WTC11 (cell line): ENCODE data around the gene DGKZ. TPM values are rescaled to one million over a fixed set of nuclear protein-coding genes. Genes with fewer than 3 reads are reported as not detected.

Experiments used
- ATAC-seq: fragments of 200-7000 bp; cut with Tn5 transposase; 2 replicates; pipeline ENCODE4 v1.10.0; 2021; ENCODE audit warnings: mild to moderate bottlenecking, moderate library complexity
- CTCF ChIA-PET: fragments of 300-600 bp; sonication (Branson Sonifier 250); formaldehyde crosslinking; loops from one replicate; lab custom pipeline; 2021; ENCODE audit warnings: antibody characterized with exemption; lab: Charles Lee
- POLR2A ChIA-PET: fragments of 350-600 bp; sonication (Branson Sonifier 250); formaldehyde crosslinking; loops from one replicate; lab custom pipeline; 2021; ENCODE audit warnings: antibody characterized with exemption; lab: Charles Lee
- DNase-seq: peaks from one replicate; pipeline ENCODE4 v3.0.0; 2021; ENCODE audit warnings: low spot score
- H3K27ac Mint-ChIP-seq: 2 replicates; pipeline ENCODE4 v1.8.0; 2021; ENCODE audit warnings: mixed read lengths
- H3K27me3 Mint-ChIP-seq: 2 replicates; pipeline ENCODE4 v1.8.0; 2021; ENCODE audit warnings: low read depth, mild to moderate bottlenecking, moderate library complexity, mixed read lengths
- H3K36me3 Mint-ChIP-seq: 2 replicates; pipeline ENCODE4 v1.8.0; 2021; ENCODE audit warnings: mixed read lengths
- H3K4me1 Mint-ChIP-seq: 2 replicates; pipeline ENCODE4 v1.8.0; 2022; ENCODE audit warnings: mixed read lengths
- H3K4me3 Mint-ChIP-seq: 2 replicates; pipeline ENCODE4 v1.8.0; 2021; ENCODE audit warnings: mild to moderate bottlenecking, moderate library complexity, mixed read lengths
- H3K9me3 Mint-ChIP-seq: 2 replicates; pipeline ENCODE4 v1.8.0; 2021; ENCODE audit warnings: mixed read lengths
- ELF4 ChIP-seq: sonication (generic); formaldehyde crosslinking; IDR thresholded peaks from 2 replicates; pipeline ENCODE4 v1.8.1; 2022; ENCODE audit warnings: low read depth, mild to moderate bottlenecking, moderate library complexity, missing genetic modification reagents
- EMX1 ChIP-seq: fragments of 250-450 bp; sonication (Bioruptor Pico); IDR thresholded peaks from 2 replicates; pipeline ENCODE4 v1.8.0; 2021; ENCODE audit warnings: mild to moderate bottlenecking
- GTF2I ChIP-seq: fragments of 250-450 bp; sonication (Bioruptor Pico); conservative IDR thresholded peaks from 2 replicates; pipeline ENCODE4 v1.4.0; 2021; ENCODE audit warnings: mild to moderate bottlenecking
- HMGA2 ChIP-seq: fragments of 250-450 bp; sonication (Bioruptor Pico); IDR thresholded peaks from 2 replicates; pipeline ENCODE4 v1.4.0; 2021; ENCODE audit warnings: mild to moderate bottlenecking, moderate library complexity
- HMGXB4 ChIP-seq: sonication (generic); formaldehyde crosslinking; IDR thresholded peaks from 2 replicates; pipeline ENCODE4 v1.8.1; 2023; ENCODE audit warnings: mild to moderate bottlenecking, moderate library complexity, missing genetic modification reagents
- NFYB ChIP-seq: sonication (generic); formaldehyde crosslinking; conservative IDR thresholded peaks from 2 replicates; pipeline ENCODE4 v1.8.0; 2022; ENCODE audit warnings: low read depth, missing genetic modification reagents
- RORB ChIP-seq: fragments of 250-450 bp; sonication (Bioruptor Pico); IDR thresholded peaks from 2 replicates; pipeline ENCODE4 v1.9.0; 2021; ENCODE audit warnings: mild to moderate bottlenecking
- SMAD3 ChIP-seq: sonication (generic); formaldehyde crosslinking; IDR thresholded peaks from 2 replicates; pipeline ENCODE4 v1.8.0; 2022; ENCODE audit warnings: missing genetic modification reagents, mild to moderate bottlenecking, borderline replicate concordance
- SMAD4 ChIP-seq: sonication (generic); formaldehyde crosslinking; IDR thresholded peaks from 2 replicates; pipeline ENCODE4 v1.8.0; 2022; ENCODE audit warnings: mild to moderate bottlenecking, missing genetic modification reagents
- TCF7 ChIP-seq: sonication (generic); formaldehyde crosslinking; IDR thresholded peaks from 2 replicates; pipeline ENCODE4 v1.8.0; 2022; ENCODE audit warnings: mild to moderate bottlenecking, low read depth, missing genetic modification reagents, moderate library complexity
- ZBTB21 ChIP-seq: sonication (generic); formaldehyde crosslinking; IDR thresholded peaks from 2 replicates; pipeline ENCODE4 v1.8.1; 2023; ENCODE audit warnings: mild to moderate bottlenecking, missing genetic modification reagents, borderline replicate concordance
- ZNF317 ChIP-seq: sonication (generic); formaldehyde crosslinking; IDR thresholded peaks from 2 replicates; pipeline ENCODE4 v1.8.1; 2023; ENCODE audit warnings: low read depth, mild to moderate bottlenecking, moderate library complexity, missing genetic modification reagents, borderline replicate concordance
- total RNA-seq: library from RNA; stranded (reverse); gene quantifications from 3 replicates; pipeline ENCODE4 v1.2.3, GENCODE V29; 2021
- TF ChIP-seq, protein P1 (sequence below): sonication (generic); formaldehyde crosslinking; IDR thresholded peaks from 2 replicates; pipeline ENCODE4 v1.8.0; 2022; ENCODE audit warnings: missing genetic modification reagents
- TF ChIP-seq, protein P2 (sequence below): sonication (generic); formaldehyde crosslinking; IDR thresholded peaks from 2 replicates; pipeline ENCODE4 v1.8.1; 2023; ENCODE audit warnings: mild to moderate bottlenecking, missing genetic modification reagents
- TF ChIP-seq, protein P3 (sequence below): fragments of 250-450 bp; sonication (Bioruptor Pico); conservative IDR thresholded peaks from 2 replicates; pipeline ENCODE4 v1.9.0; 2021; ENCODE audit warnings: mild to moderate bottlenecking
- TF ChIP-seq, protein P4 (sequence below): sonication (generic); formaldehyde crosslinking; IDR thresholded peaks from 2 replicates; pipeline ENCODE4 v1.8.0; 2023; ENCODE audit warnings: missing genetic modification reagents, mild to moderate bottlenecking, borderline replicate concordance

Gene DGKZ
- total RNA-seq, 1 experiment from 2014 or later: 139 TPM

GRCh38 chr11:46298699-46299433, 48.4 kb upstream of the DGKZ start (continued):
- TF ChIP-seq, protein P1, sequence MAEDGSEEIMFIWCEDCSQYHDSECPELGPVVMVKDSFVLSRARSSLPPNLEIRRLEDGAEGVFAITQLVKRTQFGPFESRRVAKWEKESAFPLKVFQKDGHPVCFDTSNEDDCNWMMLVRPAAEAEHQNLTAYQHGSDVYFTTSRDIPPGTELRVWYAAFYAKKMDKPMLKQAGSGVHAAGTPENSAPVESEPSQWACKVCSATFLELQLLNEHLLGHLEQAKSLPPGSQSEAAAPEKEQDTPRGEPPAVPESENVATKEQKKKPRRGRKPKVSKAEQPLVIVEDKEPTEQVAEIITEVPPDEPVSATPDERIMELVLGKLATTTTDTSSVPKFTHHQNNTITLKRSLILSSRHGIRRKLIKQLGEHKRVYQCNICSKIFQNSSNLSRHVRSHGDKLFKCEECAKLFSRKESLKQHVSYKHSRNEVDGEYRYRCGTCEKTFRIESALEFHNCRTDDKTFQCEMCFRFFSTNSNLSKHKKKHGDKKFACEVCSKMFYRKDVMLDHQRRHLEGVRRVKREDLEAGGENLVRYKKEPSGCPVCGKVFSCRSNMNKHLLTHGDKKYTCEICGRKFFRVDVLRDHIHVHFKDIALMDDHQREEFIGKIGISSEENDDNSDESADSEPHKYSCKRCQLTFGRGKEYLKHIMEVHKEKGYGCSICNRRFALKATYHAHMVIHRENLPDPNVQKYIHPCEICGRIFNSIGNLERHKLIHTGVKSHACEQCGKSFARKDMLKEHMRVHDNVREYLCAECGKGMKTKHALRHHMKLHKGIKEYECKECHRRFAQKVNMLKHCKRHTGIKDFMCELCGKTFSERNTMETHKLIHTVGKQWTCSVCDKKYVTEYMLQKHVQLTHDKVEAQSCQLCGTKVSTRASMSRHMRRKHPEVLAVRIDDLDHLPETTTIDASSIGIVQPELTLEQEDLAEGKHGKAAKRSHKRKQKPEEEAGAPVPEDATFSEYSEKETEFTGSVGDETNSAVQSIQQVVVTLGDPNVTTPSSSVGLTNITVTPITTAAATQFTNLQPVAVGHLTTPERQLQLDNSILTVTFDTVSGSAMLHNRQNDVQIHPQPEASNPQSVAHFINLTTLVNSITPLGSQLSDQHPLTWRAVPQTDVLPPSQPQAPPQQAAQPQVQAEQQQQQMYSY (CRISPR knock-in tag): no peak
- TF ChIP-seq SMAD4 (CRISPR knock-in tag) (no peak), ZNF317 (CRISPR knock-in tag) (no peak), TCF7 (CRISPR knock-in tag) (no peak), ELF4 (no peak), HMGA2 (CRISPR knock-in tag) (no peak), RORB (no peak), SMAD3 (no peak)
- TF ChIP-seq, protein P2, sequence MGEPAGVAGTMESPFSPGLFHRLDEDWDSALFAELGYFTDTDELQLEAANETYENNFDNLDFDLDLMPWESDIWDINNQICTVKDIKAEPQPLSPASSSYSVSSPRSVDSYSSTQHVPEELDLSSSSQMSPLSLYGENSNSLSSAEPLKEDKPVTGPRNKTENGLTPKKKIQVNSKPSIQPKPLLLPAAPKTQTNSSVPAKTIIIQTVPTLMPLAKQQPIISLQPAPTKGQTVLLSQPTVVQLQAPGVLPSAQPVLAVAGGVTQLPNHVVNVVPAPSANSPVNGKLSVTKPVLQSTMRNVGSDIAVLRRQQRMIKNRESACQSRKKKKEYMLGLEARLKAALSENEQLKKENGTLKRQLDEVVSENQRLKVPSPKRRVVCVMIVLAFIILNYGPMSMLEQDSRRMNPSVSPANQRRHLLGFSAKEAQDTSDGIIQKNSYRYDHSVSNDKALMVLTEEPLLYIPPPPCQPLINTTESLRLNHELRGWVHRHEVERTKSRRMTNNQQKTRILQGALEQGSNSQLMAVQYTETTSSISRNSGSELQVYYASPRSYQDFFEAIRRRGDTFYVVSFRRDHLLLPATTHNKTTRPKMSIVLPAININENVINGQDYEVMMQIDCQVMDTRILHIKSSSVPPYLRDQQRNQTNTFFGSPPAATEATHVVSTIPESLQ (CRISPR knock-in tag): no peak
- TF ChIP-seq, protein P3, sequence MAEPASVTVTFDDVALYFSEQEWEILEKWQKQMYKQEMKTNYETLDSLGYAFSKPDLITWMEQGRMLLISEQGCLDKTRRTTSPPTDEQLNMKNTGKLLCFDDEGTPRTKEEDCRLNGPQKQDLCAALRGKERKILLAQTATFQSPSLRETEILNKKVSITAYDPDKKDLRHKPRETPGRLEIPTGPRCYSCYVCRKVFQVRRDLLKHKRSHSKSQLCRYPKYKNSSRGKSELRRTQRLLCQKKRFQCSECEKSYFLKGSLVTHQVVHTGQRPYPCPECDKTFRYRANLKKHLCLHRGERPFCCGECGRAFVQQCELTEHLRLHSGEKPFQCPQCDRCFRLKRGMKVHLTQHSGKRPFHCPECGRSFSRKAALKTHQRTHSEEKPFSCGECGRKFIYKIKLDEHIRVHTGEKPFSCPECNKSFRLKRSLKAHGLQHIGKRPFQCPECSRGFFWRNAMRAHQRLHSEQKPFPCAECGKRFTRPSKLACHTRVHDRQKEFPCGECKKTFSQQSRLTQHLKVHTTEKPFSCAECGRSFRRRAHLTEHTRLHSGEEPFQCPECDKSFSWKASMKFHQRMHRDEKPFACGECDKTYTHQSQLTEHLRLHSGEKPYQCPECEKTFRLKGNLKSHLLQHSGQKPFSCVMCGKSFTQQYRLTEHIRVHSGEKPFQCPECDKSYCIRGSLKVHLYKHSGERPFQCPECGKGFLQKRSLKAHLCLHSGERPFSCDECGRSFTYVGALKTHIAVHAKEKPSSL: no peak

DNA sequence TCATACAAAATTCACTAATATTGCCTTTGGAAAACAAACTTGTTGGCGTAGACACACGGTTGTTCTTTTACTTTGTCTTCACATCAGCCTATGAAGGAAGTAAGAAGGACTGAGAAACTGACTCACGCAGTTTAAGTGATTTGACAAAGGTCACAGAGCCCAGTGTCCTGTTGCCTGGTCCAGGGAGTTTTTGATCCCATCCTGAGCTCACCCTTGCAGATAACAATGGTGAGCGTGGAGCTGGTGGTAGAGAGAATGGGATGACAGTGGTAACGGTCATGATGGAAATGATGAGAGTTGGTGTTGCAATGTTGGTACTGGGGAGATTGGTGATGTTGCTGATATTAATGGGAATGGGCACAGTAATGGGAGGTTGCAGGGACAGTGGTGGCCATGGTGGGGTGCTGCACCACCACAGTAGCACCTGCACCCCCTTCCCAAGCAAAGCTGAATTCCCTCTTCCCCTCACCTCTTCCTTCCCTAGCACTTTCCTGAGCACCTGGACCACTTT, 47.8 kb upstream of the DGKZ start:
- Mint-ChIP-seq H3K4me3 (no peak overlapping the region), H3K36me3 (0 out of 2 replicates have a peak, but pooled peaks cover 2% of the 10 kb centered on the region), H3K27ac (no peak overlapping the region), H3K4me1 (peaks cover 21% of the 10 kb centered on the region), H3K9me3 (no peaks in the 10 kb centered on the region), H3K27me3 (no peaks in the 10 kb centered on the region)
- no peak for DNase-seq
- CTCF ChIA-PET: interaction anchor here (0.7 to 11.2 kb wide), 9 partner anchors 12 to 93 kb away, joined by 3 to 242 read pairs (median 4); partner anchors contain the start of gene CREB3L1
- no peak for ATAC-seq
- TF ChIP-seq, protein P4, sequence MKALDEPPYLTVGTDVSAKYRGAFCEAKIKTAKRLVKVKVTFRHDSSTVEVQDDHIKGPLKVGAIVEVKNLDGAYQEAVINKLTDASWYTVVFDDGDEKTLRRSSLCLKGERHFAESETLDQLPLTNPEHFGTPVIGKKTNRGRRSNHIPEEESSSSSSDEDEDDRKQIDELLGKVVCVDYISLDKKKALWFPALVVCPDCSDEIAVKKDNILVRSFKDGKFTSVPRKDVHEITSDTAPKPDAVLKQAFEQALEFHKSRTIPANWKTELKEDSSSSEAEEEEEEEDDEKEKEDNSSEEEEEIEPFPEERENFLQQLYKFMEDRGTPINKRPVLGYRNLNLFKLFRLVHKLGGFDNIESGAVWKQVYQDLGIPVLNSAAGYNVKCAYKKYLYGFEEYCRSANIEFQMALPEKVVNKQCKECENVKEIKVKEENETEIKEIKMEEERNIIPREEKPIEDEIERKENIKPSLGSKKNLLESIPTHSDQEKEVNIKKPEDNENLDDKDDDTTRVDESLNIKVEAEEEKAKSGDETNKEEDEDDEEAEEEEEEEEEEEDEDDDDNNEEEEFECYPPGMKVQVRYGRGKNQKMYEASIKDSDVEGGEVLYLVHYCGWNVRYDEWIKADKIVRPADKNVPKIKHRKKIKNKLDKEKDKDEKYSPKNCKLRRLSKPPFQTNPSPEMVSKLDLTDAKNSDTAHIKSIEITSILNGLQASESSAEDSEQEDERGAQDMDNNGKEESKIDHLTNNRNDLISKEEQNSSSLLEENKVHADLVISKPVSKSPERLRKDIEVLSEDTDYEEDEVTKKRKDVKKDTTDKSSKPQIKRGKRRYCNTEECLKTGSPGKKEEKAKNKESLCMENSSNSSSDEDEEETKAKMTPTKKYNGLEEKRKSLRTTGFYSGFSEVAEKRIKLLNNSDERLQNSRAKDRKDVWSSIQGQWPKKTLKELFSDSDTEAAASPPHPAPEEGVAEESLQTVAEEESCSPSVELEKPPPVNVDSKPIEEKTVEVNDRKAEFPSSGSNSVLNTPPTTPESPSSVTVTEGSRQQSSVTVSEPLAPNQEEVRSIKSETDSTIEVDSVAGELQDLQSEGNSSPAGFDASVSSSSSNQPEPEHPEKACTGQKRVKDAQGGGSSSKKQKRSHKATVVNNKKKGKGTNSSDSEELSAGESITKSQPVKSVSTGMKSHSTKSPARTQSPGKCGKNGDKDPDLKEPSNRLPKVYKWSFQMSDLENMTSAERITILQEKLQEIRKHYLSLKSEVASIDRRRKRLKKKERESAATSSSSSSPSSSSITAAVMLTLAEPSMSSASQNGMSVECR (CRISPR knock-in tag): no peak
- no peak for TF ChIP-seq HMGXB4 (CRISPR knock-in tag)
- no peak for TF ChIP-seq GTF2I
- TF ChIP-seq, protein P1 (CRISPR knock-in tag): no peak
- no peak for TF ChIP-seq NFYB
- TF ChIP-seq ZBTB21 (CRISPR knock-in tag): no peak
- TF ChIP-seq EMX1: no peak
- POLR2A ChIA-PET: interaction anchor here (0.9 kb wide), 1 partner anchor 53 kb away, joined by 3 read pairs; no protein-coding TSS in a partner anchor
